Measurements from ENCODE around the gene KANK2. TPM values are rescaled to one million over a fixed set of nuclear protein-coding genes. Genes with fewer than 3 reads are reported as not detected.
"Not testable (repeated sequence)": the region's sequence is repeated elsewhere in the genome, so short reads cannot be mapped to it uniquely, and the experiment has no call there.

The KANK2 gene
- total RNA-seq, 1 donor: 1.4 TPM

DNA sequence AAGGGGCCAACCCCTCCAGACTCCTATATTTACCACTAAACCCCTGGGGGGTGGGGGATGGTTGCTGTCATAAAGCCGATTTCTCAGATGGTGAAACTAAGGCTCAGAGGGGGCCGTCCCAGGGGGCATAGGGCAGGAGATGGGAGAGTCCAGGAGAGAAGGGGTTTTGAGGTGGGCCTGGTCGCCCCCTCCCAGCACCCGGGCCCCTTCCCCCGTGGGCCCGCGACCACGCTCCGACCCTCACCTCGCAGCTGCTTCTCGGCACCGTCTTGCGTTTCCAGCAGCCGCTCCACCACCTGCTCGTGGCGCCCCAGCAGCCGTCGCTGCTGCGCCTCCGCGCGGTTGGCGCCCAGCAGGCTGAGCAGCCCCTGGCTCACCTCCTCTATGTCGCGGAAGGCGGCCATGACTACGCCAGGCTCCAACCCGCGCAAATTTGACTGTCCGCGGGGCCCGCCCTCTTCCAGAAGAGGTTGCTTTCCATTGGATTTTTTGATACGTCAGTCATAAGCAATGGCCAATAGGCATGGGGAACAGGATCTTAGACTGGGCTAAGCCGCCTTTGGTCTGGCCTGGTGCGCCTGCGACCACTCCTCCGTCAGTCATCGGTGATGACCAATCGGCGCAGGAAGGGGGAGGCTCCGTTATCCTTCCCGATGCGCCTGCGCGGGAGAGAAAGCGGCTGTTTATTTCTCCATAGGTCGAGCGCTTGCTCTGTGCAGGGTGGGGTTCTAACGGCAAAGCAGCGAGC lies 41.8 kb downstream of the KANK2 start, which contains the start of gene SPC24:
Gene SPC24 (minus strand): TSS at position 410 of the 748 bp plus-strand sequence. CDS start 6 bp downstream, at position 404.
- Histone ChIP-seq H3K4me1 (ENCODE audit: insufficient read depth, low read length) (peaks cover 20% of the 10 kb centered on the region), H3K9me3 (ENCODE audit: low read depth, low read length) (no peaks in the 10 kb centered on the region), H3K27me3 (ENCODE audit: insufficient read depth, low read length) (no peaks in the 10 kb centered on the region), H3K4me3 (ENCODE audit: low read length) (peak within 1 kb of the TSS; percentile 49)

- no peak overlapping the region for H3K4me3 ChIP-seq (ENCODE audit: low read length)
- H3K27me3 ChIP-seq (ENCODE audit: insufficient read depth, low read length): no peaks in the 10 kb centered on the region
- H3K4me1 ChIP-seq (ENCODE audit: insufficient read depth, low read length): peaks cover 20% of the 10 kb centered on the region
- no peaks in the 10 kb centered on the region for H3K9me3 ChIP-seq (ENCODE audit: low read depth, low read length)
Measured at GRCh38 chr19:11154683-11155047, 42.7 kb downstream of the KANK2 start.

DNA sequence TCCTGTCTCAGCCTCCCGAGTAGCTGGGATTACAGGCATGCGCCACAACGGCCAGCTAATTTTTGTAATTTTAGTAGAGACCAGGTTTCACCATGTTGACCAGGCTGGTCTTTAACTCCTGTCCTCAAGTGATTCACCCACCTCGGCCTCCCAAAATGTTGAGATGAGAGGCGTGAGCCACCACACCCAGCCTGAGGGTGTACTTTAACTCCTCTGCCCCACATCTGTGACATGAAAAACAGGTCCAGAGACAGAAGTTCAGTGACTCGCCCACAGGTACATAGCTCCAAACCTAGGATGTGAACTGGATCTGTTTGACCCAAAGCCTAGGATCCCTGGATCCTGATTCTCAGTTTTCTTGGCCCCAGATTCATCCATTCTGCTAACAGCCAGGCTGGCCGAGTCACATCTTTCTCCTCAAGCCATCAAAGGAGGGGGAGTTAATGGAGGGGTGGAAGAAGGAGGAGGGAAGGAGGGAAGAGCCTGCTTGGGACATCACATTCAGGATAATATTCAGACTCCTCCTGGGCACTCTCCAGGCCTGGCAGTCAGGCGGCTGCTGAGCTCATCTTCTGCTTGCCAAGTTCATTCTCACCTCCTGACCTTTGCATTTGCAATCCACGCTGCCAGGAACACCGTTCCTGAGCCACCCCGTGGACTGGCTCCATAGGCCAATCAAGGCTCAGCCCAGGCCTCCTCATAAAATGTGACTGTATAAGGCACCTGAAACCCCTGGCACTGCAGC lies 44.9 kb downstream of the KANK2 start:
- Histone ChIP-seq H3K4me3 (ENCODE audit: low read length) (no peak overlapping the region), H3K4me1 (ENCODE audit: insufficient read depth, low read length) (peaks cover 20% of the 10 kb centered on the region), H3K9me3 (ENCODE audit: low read depth, low read length) (no peaks in the 10 kb centered on the region), H3K27me3 (ENCODE audit: insufficient read depth, low read length) (no peaks in the 10 kb centered on the region)

GRCh38 chr19:11151181-11151580 lies 46.2 kb downstream of the KANK2 start:
- H3K4me3 ChIP-seq (ENCODE audit: low read length): no peak overlapping the region
- H3K4me1 ChIP-seq (ENCODE audit: insufficient read depth, low read length): peaks cover 18% of the 10 kb centered on the region
- H3K9me3 ChIP-seq (ENCODE audit: low read depth, low read length): no peaks in the 10 kb centered on the region
- no peaks in the 10 kb centered on the region for H3K27me3 ChIP-seq (ENCODE audit: insufficient read depth, low read length)

DNA sequence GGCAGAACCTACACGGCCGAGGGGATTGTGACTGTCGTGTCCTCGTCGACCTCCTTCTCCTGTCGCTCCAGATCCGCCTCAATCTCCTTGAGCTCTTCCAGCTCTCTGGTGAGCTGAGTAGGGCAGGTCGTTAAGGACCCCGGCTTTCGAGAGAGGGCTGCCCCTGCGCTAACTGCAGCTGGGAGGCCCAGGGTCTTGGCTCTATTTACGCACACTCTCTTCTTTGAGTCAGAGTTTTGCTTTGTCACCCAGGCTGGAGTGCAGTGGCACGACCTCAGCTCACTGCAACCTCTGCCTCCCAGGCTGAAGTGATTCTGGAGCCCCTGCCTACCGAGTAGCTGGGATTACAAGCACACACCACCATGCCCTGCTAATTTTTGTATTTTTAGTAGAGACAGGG lies 49.3 kb downstream of the KANK2 start:
- Histone ChIP-seq H3K9me3 (ENCODE audit: low read depth, low read length) (no peaks in the 10 kb centered on the region), H3K4me3 (ENCODE audit: low read length) (no peak overlapping the region), H3K27me3 (ENCODE audit: insufficient read depth, low read length) (no peaks in the 10 kb centered on the region)

GRCh38 chr19:11145536-11145924 lies 51.8 kb downstream of the KANK2 start:
- Histone ChIP-seq H3K27me3 (ENCODE audit: insufficient read depth, low read length) (no peaks in the 10 kb centered on the region), H3K4me1 (ENCODE audit: insufficient read depth, low read length) (peaks cover 10% of the 10 kb centered on the region), H3K4me3 (ENCODE audit: low read length) (no peak overlapping the region), H3K9me3 (ENCODE audit: low read depth, low read length) (no peaks in the 10 kb centered on the region)

More for the DNA sequence above, 49.3 kb downstream of the KANK2 start:
- H3K4me1 ChIP-seq (ENCODE audit: insufficient read depth, low read length): peaks cover 5% of the 10 kb centered on the region

DNA sequence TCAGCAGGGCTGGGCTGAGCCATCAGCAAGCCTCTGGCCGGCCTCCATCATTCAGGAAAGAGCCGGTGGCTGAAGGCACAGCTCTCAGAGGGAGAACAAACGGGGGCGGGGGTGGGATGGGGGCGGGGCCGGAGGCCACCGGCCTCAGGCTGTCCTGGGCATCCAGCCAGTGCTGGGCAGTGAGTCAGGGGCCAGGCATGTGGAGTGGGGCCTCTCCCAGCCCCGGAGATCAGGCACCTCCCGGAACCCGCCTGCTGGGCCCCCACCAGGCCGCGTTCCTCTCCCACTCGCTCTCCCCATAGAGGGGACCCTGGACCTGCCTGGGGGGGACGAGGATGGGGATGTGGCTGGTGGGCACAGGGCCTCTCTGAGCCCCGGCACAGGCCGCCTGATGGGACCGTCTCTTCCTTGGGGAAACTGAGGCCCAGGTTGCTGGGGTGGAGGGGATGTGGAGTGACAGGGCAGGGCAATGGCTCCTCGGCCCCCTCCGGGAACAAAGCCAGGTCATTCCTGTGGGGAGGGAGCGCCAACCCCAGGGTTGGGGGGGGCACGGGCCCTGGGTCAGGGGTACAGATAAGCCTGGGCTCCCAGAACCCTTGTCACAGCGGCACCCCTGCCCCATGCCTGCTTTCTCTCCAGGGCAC lies 54.7 kb downstream of the KANK2 start:
- Histone ChIP-seq H3K27me3 (ENCODE audit: insufficient read depth, low read length) (no peaks in the 10 kb centered on the region), H3K9me3 (ENCODE audit: low read depth, low read length) (no peaks in the 10 kb centered on the region), H3K4me1 (ENCODE audit: insufficient read depth, low read length) (peaks cover 27% of the 10 kb centered on the region), H3K4me3 (ENCODE audit: low read length) (no peak overlapping the region)

DNA sequence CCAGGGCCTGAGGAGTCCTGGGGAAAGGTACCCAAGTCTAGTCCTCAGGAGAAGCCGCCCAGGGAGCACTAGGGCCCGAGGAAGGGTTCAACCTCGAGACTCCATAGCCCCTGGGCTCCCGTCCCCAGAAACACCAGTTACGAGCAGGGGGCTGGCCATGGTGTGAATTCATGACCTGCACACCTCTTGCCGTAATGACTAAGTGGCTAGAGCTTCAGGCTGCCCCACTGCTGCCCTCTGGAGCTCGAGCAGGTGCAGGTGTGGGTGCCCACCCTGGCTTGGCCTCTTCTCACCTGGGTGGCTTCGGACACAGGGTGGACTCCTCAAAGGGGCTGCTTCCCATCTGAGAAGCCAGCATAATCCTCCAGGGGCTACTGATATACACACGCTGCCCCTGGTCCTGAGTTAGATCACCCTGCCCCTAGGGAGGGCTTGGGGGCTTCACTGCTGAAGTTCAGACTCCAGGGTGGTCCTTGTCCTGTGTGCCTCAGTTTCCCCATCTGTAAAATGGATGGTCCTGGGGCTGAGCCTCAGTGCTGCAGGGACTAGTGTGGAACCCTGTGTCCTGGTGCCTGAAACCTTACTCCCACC lies 55.3 kb downstream of the KANK2 start:
- Histone ChIP-seq H3K9me3 (ENCODE audit: low read depth, low read length) (no peaks in the 10 kb centered on the region), H3K27me3 (ENCODE audit: insufficient read depth, low read length) (no peaks in the 10 kb centered on the region)

DNA sequence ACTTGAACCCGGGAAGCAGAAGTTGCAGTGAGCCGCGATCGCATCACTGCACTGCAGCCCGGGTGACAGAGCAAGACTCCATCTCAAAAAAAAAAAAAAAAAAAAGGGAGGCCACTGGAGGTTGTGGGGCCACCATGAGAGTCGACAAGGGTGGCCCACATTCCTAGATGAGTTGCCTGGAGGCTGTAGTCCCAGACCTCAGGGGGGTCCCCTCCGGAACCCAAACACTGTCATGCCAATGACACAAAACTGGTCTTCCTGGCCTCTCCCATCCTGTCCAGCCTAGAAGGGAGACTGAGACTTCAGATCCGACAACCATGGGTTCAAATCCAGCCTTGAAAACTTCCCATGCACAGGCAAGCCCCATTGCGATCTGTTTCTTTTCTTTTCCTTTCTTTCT lies 56.4 kb downstream of the KANK2 start:
- no peak overlapping the region for H3K4me3 ChIP-seq (ENCODE audit: low read length)
- H3K27me3 ChIP-seq (ENCODE audit: insufficient read depth, low read length): no peaks in the 10 kb centered on the region
- no peaks in the 10 kb centered on the region for H3K9me3 ChIP-seq (ENCODE audit: low read depth, low read length)
- H3K4me1 ChIP-seq (ENCODE audit: insufficient read depth, low read length): peaks cover 32% of the 10 kb centered on the region

More for the DNA sequence above, 55.3 kb downstream of the KANK2 start:
- H3K4me1 ChIP-seq (ENCODE audit: insufficient read depth, low read length): peaks cover 32% of the 10 kb centered on the region
- H3K4me3 ChIP-seq (ENCODE audit: low read length): no peak overlapping the region

GRCh38 chr19:11140023-11140538 lies 57.3 kb downstream of the KANK2 start:
- not testable (repeated sequence) for H3K27me3 ChIP-seq (ENCODE audit: insufficient read depth, low read length); H3K9me3 ChIP-seq (ENCODE audit: low read depth, low read length); H3K4me3 ChIP-seq (ENCODE audit: low read length)
- peaks cover 32% of the 10 kb centered on the region for H3K4me1 ChIP-seq (ENCODE audit: insufficient read depth, low read length)

- H3K4me1 ChIP-seq (ENCODE audit: insufficient read depth, low read length): peaks cover 32% of the 10 kb centered on the region
- H3K4me3 ChIP-seq (ENCODE audit: low read length): no peak overlapping the region
- no peaks in the 10 kb centered on the region for H3K27me3 ChIP-seq (ENCODE audit: insufficient read depth, low read length)
- no peaks in the 10 kb centered on the region for H3K9me3 ChIP-seq (ENCODE audit: low read depth, low read length)
Measured at GRCh38 chr19:11138601-11139300, 58.6 kb downstream of the KANK2 start.

- peak overlapping the region; percentile 34 for H3K4me3 ChIP-seq (ENCODE audit: low read length)
- H3K4me1 ChIP-seq (ENCODE audit: insufficient read depth, low read length): peaks cover 24% of the 10 kb centered on the region
- H3K9me3 ChIP-seq (ENCODE audit: low read depth, low read length): no peaks in the 10 kb centered on the region
- H3K27me3 ChIP-seq (ENCODE audit: insufficient read depth, low read length): no peaks in the 10 kb centered on the region
Measured at GRCh38 chr19:11137542-11138384, 59.6 kb downstream of the KANK2 start.

DNA sequence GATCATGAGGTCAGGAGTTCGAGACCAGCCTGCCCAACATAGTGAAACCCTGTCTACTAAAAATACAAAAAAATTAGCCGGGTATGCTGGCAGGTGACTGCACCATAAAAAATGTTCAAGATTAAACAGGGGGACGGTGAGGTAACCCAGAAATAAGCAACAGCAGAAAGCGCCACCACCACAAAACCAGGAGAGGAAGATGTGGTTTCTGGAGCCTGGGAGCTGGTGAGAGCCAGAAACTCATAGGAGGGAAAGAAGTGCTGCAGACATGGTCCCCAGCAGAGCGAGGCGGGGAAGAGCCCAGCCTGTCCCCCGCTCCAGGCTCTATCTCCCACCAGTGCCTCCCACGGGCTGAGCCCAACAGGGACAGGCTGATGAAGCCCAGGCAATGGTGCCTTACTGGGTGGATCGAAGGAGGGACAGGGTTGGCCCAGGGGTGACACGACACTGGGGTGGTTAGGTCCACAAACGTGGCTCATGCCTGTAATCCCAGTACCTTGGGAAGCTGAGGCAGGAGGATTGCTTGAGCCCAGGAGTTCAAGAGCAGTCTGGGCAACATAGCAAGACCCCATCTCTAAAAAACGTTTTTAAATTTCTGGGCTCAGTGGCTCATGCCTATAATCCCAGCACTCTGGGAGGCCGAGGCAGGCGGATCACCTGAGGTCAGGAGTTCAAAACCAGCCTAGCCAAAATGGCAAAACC lies 60.8 kb downstream of the KANK2 start:
- no peak overlapping the region for H3K4me3 ChIP-seq (ENCODE audit: low read length)
- no peaks in the 10 kb centered on the region for H3K9me3 ChIP-seq (ENCODE audit: low read depth, low read length)
- peaks cover 22% of the 10 kb centered on the region for H3K4me1 ChIP-seq (ENCODE audit: insufficient read depth, low read length)
- no peaks in the 10 kb centered on the region for H3K27me3 ChIP-seq (ENCODE audit: insufficient read depth, low read length)

Data from mononuclear cell (primary cell).